Measurements from ENCODE around the gene CHCT1. TPM values are rescaled to one million over a fixed set of nuclear protein-coding genes. Genes with fewer than 3 reads are reported as not detected.
"Not testable (repeated sequence)": the region's sequence is repeated elsewhere in the genome, so short reads cannot be mapped to it uniquely, and the experiment has no call there.

Gene CHCT1
- total RNA-seq, 1 experiment from 2014 or later, result not detected

DNA sequence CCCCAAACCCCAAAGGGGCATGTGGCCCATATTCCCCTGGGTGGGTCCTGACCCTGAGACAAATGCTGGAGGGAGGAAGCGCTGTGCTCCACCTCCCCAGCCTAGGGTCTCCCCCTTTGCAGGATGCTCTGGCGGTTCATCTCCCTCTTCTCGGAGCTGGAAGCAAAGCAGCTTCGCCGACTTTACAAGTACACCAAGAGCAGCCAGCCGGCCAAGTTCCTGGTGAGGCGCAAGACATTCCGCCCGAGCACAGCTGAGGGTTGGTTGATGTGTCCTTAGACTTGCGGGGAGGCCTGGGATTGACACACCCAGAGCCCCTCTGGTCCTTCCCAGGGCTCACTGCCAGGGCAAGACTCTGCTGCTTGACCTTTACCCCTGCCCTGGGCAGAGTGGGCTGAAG, 4.3 kb downstream of the CHCT1 start:
- H3K36me3 Mint-ChIP-seq (ENCODE audit: insufficient read depth, unreplicated experiment), result no peaks in the 10 kb centered on the region
- H3K9me3 Mint-ChIP-seq (ENCODE audit: unreplicated experiment), result peaks cover under 1% of the 10 kb centered on the region
- no peaks in the 10 kb centered on the region for H3K9me3 ChIP-seq
- ChIA-PET CTCF (no interaction called here), POLR2A (no interaction called here)
- no peaks in the 10 kb centered on the region for H3K4me1 Mint-ChIP-seq (ENCODE audit: low read depth, unreplicated experiment)
- H3K27me3 Mint-ChIP-seq (ENCODE audit: insufficient read depth, unreplicated experiment), result no peaks in the 10 kb centered on the region
- no peaks in the 10 kb centered on the region for H3K27me3 ChIP-seq (replicated peaks; ENCODE audit: control insufficient read depth, insufficient read depth, low read length)
- H3K27ac Mint-ChIP-seq (ENCODE audit: unreplicated experiment), result no peak overlapping the region
- intact Hi-C loops (cut with micrococcal nuclease; ENCODE audit: unreplicated experiment), result no loop called here
- no peaks in the 10 kb centered on the region for H3K4me1 ChIP-seq
- no TSS peak for BruUV-seq (replicated peaks)
- no peak overlapping the region for H3K4me3 Mint-ChIP-seq (ENCODE audit: unreplicated experiment)
- DNase-seq, result no peak
- no peak overlapping the region for H3K4me3 ChIP-seq (ENCODE audit: low read depth, low read length)
- no peaks in the 10 kb centered on the region for H3K36me3 ChIP-seq (ENCODE audit: control insufficient read depth, insufficient read depth, low read length)
- TF ChIP-seq, protein P1, sequence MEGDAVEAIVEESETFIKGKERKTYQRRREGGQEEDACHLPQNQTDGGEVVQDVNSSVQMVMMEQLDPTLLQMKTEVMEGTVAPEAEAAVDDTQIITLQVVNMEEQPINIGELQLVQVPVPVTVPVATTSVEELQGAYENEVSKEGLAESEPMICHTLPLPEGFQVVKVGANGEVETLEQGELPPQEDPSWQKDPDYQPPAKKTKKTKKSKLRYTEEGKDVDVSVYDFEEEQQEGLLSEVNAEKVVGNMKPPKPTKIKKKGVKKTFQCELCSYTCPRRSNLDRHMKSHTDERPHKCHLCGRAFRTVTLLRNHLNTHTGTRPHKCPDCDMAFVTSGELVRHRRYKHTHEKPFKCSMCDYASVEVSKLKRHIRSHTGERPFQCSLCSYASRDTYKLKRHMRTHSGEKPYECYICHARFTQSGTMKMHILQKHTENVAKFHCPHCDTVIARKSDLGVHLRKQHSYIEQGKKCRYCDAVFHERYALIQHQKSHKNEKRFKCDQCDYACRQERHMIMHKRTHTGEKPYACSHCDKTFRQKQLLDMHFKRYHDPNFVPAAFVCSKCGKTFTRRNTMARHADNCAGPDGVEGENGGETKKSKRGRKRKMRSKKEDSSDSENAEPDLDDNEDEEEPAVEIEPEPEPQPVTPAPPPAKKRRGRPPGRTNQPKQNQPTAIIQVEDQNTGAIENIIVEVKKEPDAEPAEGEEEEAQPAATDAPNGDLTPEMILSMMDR (IDR thresholded peaks at IDR 0.05; ENCODE audit: insufficient read depth in 1 of 2, low read depth in 1 of 2, low read length in 1 of 2, severe bottlenecking in 1 of 2, unreplicated experiment in 1 of 2), result no peak

DNA sequence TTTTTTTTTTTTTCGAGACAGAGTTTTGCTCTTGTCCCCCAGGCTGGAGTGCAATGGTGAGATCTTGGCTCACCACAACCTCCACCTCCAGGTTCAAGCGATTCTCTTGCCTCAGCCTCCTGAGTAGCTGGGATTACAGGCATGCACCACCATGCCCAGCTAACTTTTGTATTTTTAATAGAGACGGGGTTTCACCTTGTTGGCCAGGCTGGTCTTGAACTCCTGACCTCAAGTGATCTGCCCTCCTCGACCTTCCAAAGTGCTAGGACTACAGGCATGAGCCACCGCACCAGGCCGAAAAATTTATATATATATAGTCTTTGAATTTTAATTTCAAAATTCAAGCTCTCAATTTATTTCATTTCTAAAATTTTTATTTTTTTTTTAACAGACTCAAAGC, 6.2 kb downstream of the CHCT1 start:
- intact Hi-C loops (cut with micrococcal nuclease; ENCODE audit: unreplicated experiment); H3K36me3 ChIP-seq (ENCODE audit: control insufficient read depth, insufficient read depth, low read length); H3K36me3 Mint-ChIP-seq (ENCODE audit: insufficient read depth, unreplicated experiment); H3K4me1 ChIP-seq; H3K27me3 ChIP-seq (replicated peaks; ENCODE audit: control insufficient read depth, insufficient read depth, low read length); H3K4me1 Mint-ChIP-seq (ENCODE audit: low read depth, unreplicated experiment); DNase-seq; POLR2A ChIA-PET; H3K4me3 Mint-ChIP-seq (ENCODE audit: unreplicated experiment); H3K4me3 ChIP-seq (ENCODE audit: low read depth, low read length); H3K27ac Mint-ChIP-seq (ENCODE audit: unreplicated experiment); H3K27me3 Mint-ChIP-seq (ENCODE audit: insufficient read depth, unreplicated experiment); BruUV-seq (replicated peaks): not testable (repeated sequence)
- CTCF ChIA-PET, result interaction anchor here (0.6 kb wide), 1 partner anchor 286 kb away, joined by 3 read pairs; no protein-coding TSS in a partner anchor
- peaks cover 11% of the 10 kb centered on the region for H3K9me3 ChIP-seq
- peaks cover 18% of the 10 kb centered on the region for H3K9me3 Mint-ChIP-seq (ENCODE audit: unreplicated experiment)

DNA sequence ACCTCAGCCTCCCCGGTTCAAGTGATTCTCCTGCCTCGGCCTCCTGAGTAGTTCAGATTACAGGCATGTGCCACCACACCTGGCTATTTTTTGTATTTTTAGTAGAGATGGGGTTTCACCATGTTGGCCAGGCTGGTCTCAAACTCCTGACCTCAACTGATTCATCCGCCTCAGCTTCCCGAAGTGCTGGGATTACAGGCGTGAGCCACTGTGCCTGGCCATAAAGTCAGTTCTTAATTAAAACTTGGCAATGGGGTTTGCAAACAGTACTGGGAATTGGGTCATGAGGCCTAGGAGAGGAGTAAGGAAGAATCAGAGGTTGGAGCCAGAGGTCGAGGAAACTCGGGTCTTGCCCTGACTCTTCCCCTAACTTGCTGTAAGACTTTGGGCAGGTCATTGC, 8.3 kb downstream of the CHCT1 start:
- H3K27ac Mint-ChIP-seq (ENCODE audit: unreplicated experiment); H3K36me3 Mint-ChIP-seq (ENCODE audit: insufficient read depth, unreplicated experiment); H3K27me3 ChIP-seq (replicated peaks; ENCODE audit: control insufficient read depth, insufficient read depth, low read length); POLR2A ChIA-PET; H3K4me3 Mint-ChIP-seq (ENCODE audit: unreplicated experiment); H3K36me3 ChIP-seq (ENCODE audit: control insufficient read depth, insufficient read depth, low read length); CTCF ChIA-PET; H3K4me1 Mint-ChIP-seq (ENCODE audit: low read depth, unreplicated experiment); intact Hi-C loops (cut with micrococcal nuclease; ENCODE audit: unreplicated experiment); H3K4me1 ChIP-seq; DNase-seq; H3K27me3 Mint-ChIP-seq (ENCODE audit: insufficient read depth, unreplicated experiment); BruUV-seq (replicated peaks); H3K4me3 ChIP-seq (ENCODE audit: low read depth, low read length): not testable (repeated sequence)
- peaks cover 23% of the 10 kb centered on the region for H3K9me3 Mint-ChIP-seq (ENCODE audit: unreplicated experiment)
- H3K9me3 ChIP-seq, result peaks cover 11% of the 10 kb centered on the region

DNA sequence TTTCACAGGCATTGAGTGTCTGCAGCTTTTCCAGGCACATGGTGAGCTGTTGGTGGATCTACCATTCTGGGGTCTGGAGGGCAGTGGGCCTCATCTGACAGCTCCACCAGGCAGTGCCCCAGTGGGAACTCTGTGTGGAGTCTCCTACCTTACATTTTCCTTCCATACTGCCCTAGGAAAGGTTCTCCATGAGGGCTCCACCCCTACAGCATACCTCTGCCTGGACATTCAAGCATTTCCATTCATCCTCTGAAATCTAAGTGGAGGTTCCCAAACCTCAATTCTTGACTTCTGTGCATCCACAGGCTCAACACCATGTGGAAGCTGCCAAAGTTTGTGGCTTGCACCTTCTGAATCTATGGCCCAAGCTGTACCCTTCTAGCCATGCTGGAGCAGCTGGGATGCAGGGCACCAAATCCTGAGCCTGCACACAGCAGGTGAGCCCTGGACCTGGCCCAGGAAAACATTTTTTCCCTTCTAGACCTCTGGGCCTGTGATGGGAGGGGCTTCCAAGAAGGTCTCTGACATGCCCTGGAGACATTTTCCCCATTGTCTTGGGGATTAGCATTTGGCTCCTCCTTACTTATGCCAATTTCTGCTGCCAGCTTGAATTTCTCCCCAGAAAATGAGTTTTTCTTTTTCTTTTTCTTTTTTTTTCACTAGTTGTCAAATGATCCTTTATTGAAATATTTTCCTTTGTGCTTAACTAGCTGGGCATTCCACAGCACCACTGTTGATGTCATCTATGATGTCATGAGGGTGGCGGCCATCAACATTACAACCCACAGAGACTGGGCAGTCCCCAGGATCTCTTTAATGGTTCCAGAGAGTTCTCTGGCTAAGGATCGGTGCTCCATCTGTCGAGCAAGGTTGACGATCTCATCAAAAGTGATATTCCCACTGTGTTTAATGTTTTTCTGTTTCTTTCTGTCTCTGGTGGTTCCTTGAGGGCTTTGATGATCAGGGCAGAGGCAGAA, 11.0 kb downstream of the CHCT1 start:
- H3K27me3 Mint-ChIP-seq (ENCODE audit: insufficient read depth, unreplicated experiment); H3K4me1 Mint-ChIP-seq (ENCODE audit: low read depth, unreplicated experiment); H3K4me1 ChIP-seq; BruUV-seq (replicated peaks); DNase-seq; H3K27ac Mint-ChIP-seq (ENCODE audit: unreplicated experiment); intact Hi-C loops (cut with micrococcal nuclease; ENCODE audit: unreplicated experiment); H3K4me3 ChIP-seq (ENCODE audit: low read depth, low read length); H3K4me3 Mint-ChIP-seq (ENCODE audit: unreplicated experiment); H3K36me3 Mint-ChIP-seq (ENCODE audit: insufficient read depth, unreplicated experiment); POLR2A ChIA-PET; H3K36me3 ChIP-seq (ENCODE audit: control insufficient read depth, insufficient read depth, low read length); H3K27me3 ChIP-seq (replicated peaks; ENCODE audit: control insufficient read depth, insufficient read depth, low read length): not testable (repeated sequence)
- peaks cover 11% of the 10 kb centered on the region for H3K9me3 ChIP-seq
- CTCF ChIA-PET, result interaction anchor here (0.6 kb wide), 1 partner anchor 260 kb away, joined by 3 read pairs; no protein-coding TSS in a partner anchor
- peaks cover 23% of the 10 kb centered on the region for H3K9me3 Mint-ChIP-seq (ENCODE audit: unreplicated experiment)

Data from Caco-2 (cell line).